Vagina (tissue), 2 donors: ENCODE results near the gene ABLIM1. TPM values are rescaled to one million over a fixed set of nuclear protein-coding genes. Genes with fewer than 3 reads are reported as not detected.
A peak's percentile ranks its signal among the peaks of the same experiment; 100 is the strongest.

Source experiments
- DNase-seq, 2 donors: peaks; one replicate each; pipeline ENCODE4 v3.0.0-alpha.2; 2017; ENCODE audit errors: extremely low spot score in 2 of 2
- H3K27ac ChIP-seq: fragments of 200-600 bp; sonication (generic); one replicate; pipeline ENCODE4 v1.5.1; 2019
- H3K27me3 ChIP-seq: fragments of 200-600 bp; sonication (generic); one replicate; pipeline ENCODE4 v1.5.1; 2019
- H3K36me3 ChIP-seq, 2 donors: fragments of 200-600 bp; sonication (generic); one replicate each; pipeline ENCODE4 v1.5.1; 2017 to 2019
- H3K4me1 ChIP-seq: fragments of 200-600 bp; sonication (generic); one replicate; pipeline ENCODE4 v1.5.1; 2019
- H3K4me3 ChIP-seq, 2 donors: fragments of 200-600 bp; sonication (generic); 1 replicate in 1 of 2; 2 replicates in 1 of 2; pipeline ENCODE4 v1.5.1; 2016 to 2019
- H3K9me3 ChIP-seq: fragments of 200-600 bp; sonication (generic); one replicate; pipeline ENCODE4 v1.5.1; 2019
- CTCF ChIP-seq, 3 experiments: fragments of 450-650 bp in 2 of 3; fragments of 200-600 bp in 1 of 3; sonication (generic) in 1 of 3; IDR thresholded peaks; one replicate each; pipeline ENCODE4 v1.5.1; 2017 to 2019; ENCODE audit warnings: antibody characterized with exemption in 3 of 3, mild to moderate bottlenecking in 2 of 3, moderate library complexity in 2 of 3
- POLR2A ChIP-seq, 2 donors: fragments of 450-650 bp; IDR thresholded peaks; one replicate each; pipeline ENCODE4 v1.6.1; 2017; ENCODE audit warnings: antibody characterized with exemption in 2 of 2, mild to moderate bottlenecking in 2 of 2, moderate library complexity in 2 of 2
- POLR2AphosphoS5 ChIP-seq, 2 donors: sonication (generic); formaldehyde crosslinking; IDR thresholded peaks; one replicate each; pipeline ENCODE4 v1.9.0; 2017; ENCODE audit warnings: antibody characterized with exemption in 2 of 2, mild to moderate bottlenecking in 2 of 2, low read depth in 1 of 2; ENCODE audit not compliant: insufficient read depth in 1 of 2
- intact Hi-C: fragments of 100-400 bp; cut with DNase I; formaldehyde crosslinking; loops from one replicate; pipeline ENCODE4 v1.15.1; 2023
- total RNA-seq: library from RNA; depleted of rRNA; stranded (reverse); fragments of >200 nt; gene quantifications from one replicate; pipeline ENCODE4 v1.2.3, GENCODE V29; 2016

ABLIM1 gene
- total RNA-seq, 1 donor from 2014 or later = 176 TPM

- intact Hi-C loops = no loop called here
- no peak for DNase-seq
- Histone ChIP-seq H3K27ac (peak overlapping the region; percentile 42), H3K9me3 (no peaks in the 10 kb centered on the region), H3K27me3 (no peaks in the 10 kb centered on the region), H3K4me1 (peaks cover 11% of the 10 kb centered on the region), H3K4me3 (no peak overlapping the region), H3K36me3 (no peaks in the 10 kb centered on the region)
- TF ChIP-seq POLR2A (IDR thresholded peaks at IDR 0.05) = no peak
- TF ChIP-seq POLR2AphosphoS5 (IDR thresholded peaks at IDR 0.05; ENCODE audit: insufficient read depth in 1 of 2, low read depth in 1 of 2) = no peak
- no peak for TF ChIP-seq CTCF (IDR thresholded peaks at IDR 0.05)
Measured at GRCh38 chr10:114650266-114650665, 7.8 kb downstream of the ABLIM1 start.

- H3K4me1 ChIP-seq = peaks cover 11% of the 10 kb centered on the region
- no peaks in the 10 kb centered on the region for H3K27me3 ChIP-seq
- no peak for TF ChIP-seq CTCF (IDR thresholded peaks at IDR 0.05)
- no peak for TF ChIP-seq POLR2AphosphoS5 (IDR thresholded peaks at IDR 0.05; ENCODE audit: insufficient read depth in 1 of 2, low read depth in 1 of 2)
- TF ChIP-seq POLR2A (IDR thresholded peaks at IDR 0.05) = no peak
- DNase-seq = no peak
- H3K36me3 ChIP-seq = no peaks in the 10 kb centered on the region
- intact Hi-C loops = no loop called here
- H3K4me3 ChIP-seq = no peak overlapping the region
- peak overlapping the region; percentile 42 for H3K27ac ChIP-seq
- no peaks in the 10 kb centered on the region for H3K9me3 ChIP-seq
Measured at GRCh38 chr10:114649217-114649903, 8.7 kb downstream of the ABLIM1 start.

- Histone ChIP-seq H3K27ac (peak overlapping the region; percentile 6), H3K9me3 (no peaks in the 10 kb centered on the region), H3K4me1 (peaks cover 11% of the 10 kb centered on the region), H3K27me3 (no peaks in the 10 kb centered on the region), H3K36me3 (no peaks in the 10 kb centered on the region), H3K4me3 (no peak overlapping the region)
- no peak for DNase-seq
- intact Hi-C loops = no loop called here
- no peak for TF ChIP-seq CTCF (IDR thresholded peaks at IDR 0.05)
- no peak for TF ChIP-seq POLR2A (IDR thresholded peaks at IDR 0.05)
- no peak for TF ChIP-seq POLR2AphosphoS5 (IDR thresholded peaks at IDR 0.05; ENCODE audit: insufficient read depth in 1 of 2, low read depth in 1 of 2)
Measured at GRCh38 chr10:114648368-114648767, 9.7 kb downstream of the ABLIM1 start.

- Histone ChIP-seq H3K9me3 (no peaks in the 10 kb centered on the region), H3K36me3 (no peaks in the 10 kb centered on the region), H3K4me1 (peaks cover 11% of the 10 kb centered on the region), H3K27me3 (no peaks in the 10 kb centered on the region), H3K27ac (no peak overlapping the region), H3K4me3 (no peak overlapping the region)
- no peak for TF ChIP-seq CTCF (IDR thresholded peaks at IDR 0.05)
- TF ChIP-seq POLR2AphosphoS5 (IDR thresholded peaks at IDR 0.05; ENCODE audit: insufficient read depth in 1 of 2, low read depth in 1 of 2) = no peak
- no peak for TF ChIP-seq POLR2A (IDR thresholded peaks at IDR 0.05)
- DNase-seq = no peak
- intact Hi-C loops = no loop called here
Measured at GRCh38 chr10:114647545-114648138, 10.4 kb downstream of the ABLIM1 start.

- intact Hi-C loops = no loop called here
Measured at GRCh38 chr10:114646426-114646825, 11.6 kb downstream of the ABLIM1 start.

More at GRCh38 chr10:114646426-114646825, 11.6 kb downstream of the ABLIM1 start:
- DNase-seq = no peak
- Histone ChIP-seq H3K4me1 (peaks cover 11% of the 10 kb centered on the region), H3K4me3 (no peak overlapping the region), H3K36me3 (no peaks in the 10 kb centered on the region), H3K9me3 (no peaks in the 10 kb centered on the region), H3K27me3 (no peaks in the 10 kb centered on the region), H3K27ac (no peak overlapping the region)
- no peak for TF ChIP-seq POLR2AphosphoS5 (IDR thresholded peaks at IDR 0.05; ENCODE audit: insufficient read depth in 1 of 2, low read depth in 1 of 2)
- no peak for TF ChIP-seq POLR2A (IDR thresholded peaks at IDR 0.05)
- no peak for TF ChIP-seq CTCF (IDR thresholded peaks at IDR 0.05)
